AG04450 (cell line): ENCODE results near the gene ZC3H18. TPM values are rescaled to one million over a fixed set of nuclear protein-coding genes. Genes with fewer than 3 reads are reported as not detected.

Source experiments
- CTCF ChIA-PET: fragments of 300-600, 350-600 bp; formaldehyde crosslinking; extraction: SDS; loops from one replicate; lab custom pipeline; 2022; ENCODE audit warnings: antibody characterized with exemption, inconsistent platforms; lab: Charles Lee
- POLR2A ChIA-PET: fragments of 350-600 bp; formaldehyde crosslinking; extraction: SDS; loops from one replicate; lab custom pipeline; 2021; ENCODE audit warnings: antibody characterized with exemption, inconsistent platforms; lab: Yijun Ruan, JAX
- DNase-seq: peaks from one replicate; pipeline ENCODE4 v3.0.0-alpha.2; 2011; ENCODE audit warnings: low read depth, low spot score
- H3K27ac ChIP-seq: one replicate; pipeline ENCODE4 v1.5.1; 2012; ENCODE audit warnings: low read depth, low read length, control low read depth
- H3K27me3 ChIP-seq: one replicate; pipeline ENCODE4 v1.6.0; 2012; ENCODE audit warnings: low read length; ENCODE audit not compliant: control insufficient read depth, insufficient read depth
- H3K4me3 ChIP-seq: 2 replicates; pipeline ENCODE4 v1.5.1; 2011; ENCODE audit warnings: mild to moderate bottlenecking, low read depth, low read length, control low read depth
- H3K9me3 ChIP-seq: 2 replicates; pipeline ENCODE4 v1.5.1; 2012; ENCODE audit warnings: low read length; ENCODE audit not compliant: control insufficient read depth, insufficient read depth
- polyA plus RNA-seq: library from polyadenylated mRNA; depleted of rRNA; stranded (reverse); fragments of >200 nt; gene quantifications from 2 replicates; pipeline ENCODE4 v1.2.3, GENCODE V29; 2011
- TF ChIP-seq, protein P1 (sequence below): IDR thresholded peaks from 2 replicates; pipeline ENCODE4 v1.5.1; 2011; ENCODE audit warnings: low read depth, low read length, control low read depth, inconsistent platforms

The ZC3H18 gene
- polyA plus RNA-seq, 1 experiment = 10.1 TPM

DNA sequence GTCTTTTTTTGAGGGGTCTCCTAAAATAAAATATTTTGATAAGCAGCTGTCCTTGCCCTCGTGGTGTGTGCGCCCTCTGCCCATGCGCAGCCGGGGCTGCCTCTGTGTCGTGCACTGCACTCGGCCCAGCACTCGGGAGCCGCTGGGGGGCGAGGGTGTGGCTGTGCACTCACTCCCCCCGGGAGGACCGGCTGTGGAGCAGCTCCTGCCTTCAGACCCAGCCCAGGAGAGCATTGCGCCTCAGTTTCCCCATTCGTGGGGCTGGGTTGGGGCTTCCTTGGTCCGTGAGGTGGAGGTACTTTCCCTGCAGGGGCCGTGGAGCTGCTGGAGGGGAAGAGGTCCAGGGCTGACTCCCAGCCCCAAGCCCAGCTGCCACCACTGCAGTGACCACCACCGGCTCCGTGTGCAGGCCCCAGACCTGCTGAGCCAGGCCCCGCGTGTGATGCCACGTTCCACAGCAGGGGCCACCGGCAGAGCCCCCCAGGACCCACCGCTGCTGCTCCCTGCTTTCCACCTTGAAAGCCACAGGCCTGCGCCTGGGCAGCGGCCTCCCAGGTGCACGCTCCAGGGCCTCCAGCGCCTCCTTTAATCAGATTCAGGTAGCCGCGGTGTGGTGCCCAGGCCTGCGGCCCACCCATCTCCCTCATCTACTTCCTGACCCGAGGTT, 61.9 kb downstream of the ZC3H18 start:
- Histone ChIP-seq H3K27me3 (no peaks in the 10 kb centered on the region), H3K4me3 (no peak overlapping the region), H3K9me3 (no peaks in the 10 kb centered on the region; the same call in 1 of the 2 replicates), H3K27ac (no peak overlapping the region)
- ChIA-PET CTCF (interaction anchor here (1.0 kb wide), 1 partner anchor 12 kb away, joined by 4 read pairs; no protein-coding TSS in a partner anchor), POLR2A (no interaction called here)
- DNase-seq = no peak
- TF ChIP-seq, protein P1, sequence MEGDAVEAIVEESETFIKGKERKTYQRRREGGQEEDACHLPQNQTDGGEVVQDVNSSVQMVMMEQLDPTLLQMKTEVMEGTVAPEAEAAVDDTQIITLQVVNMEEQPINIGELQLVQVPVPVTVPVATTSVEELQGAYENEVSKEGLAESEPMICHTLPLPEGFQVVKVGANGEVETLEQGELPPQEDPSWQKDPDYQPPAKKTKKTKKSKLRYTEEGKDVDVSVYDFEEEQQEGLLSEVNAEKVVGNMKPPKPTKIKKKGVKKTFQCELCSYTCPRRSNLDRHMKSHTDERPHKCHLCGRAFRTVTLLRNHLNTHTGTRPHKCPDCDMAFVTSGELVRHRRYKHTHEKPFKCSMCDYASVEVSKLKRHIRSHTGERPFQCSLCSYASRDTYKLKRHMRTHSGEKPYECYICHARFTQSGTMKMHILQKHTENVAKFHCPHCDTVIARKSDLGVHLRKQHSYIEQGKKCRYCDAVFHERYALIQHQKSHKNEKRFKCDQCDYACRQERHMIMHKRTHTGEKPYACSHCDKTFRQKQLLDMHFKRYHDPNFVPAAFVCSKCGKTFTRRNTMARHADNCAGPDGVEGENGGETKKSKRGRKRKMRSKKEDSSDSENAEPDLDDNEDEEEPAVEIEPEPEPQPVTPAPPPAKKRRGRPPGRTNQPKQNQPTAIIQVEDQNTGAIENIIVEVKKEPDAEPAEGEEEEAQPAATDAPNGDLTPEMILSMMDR = no peak

DNA sequence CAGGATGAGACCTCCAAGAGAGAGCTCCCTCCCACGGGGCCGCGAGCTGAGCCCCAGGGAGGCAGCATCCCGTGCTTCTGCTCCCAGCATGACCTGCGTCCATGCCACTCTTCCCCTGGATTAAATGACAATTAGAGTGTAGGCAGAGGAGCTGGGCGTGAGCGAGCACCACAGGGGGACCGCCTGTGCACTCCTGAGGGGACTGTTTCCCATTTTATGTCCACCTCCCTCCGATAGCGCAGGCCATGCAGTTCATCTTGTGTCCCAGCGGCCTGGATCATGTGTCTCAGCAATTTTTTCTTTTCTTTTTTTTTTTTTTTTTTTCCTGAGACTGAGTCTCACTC, 62.4 kb downstream of the ZC3H18 start:
- Histone ChIP-seq H3K27me3 (no peaks in the 10 kb centered on the region), H3K4me3 (no peak overlapping the region), H3K27ac (no peak overlapping the region), H3K9me3 (no peaks in the 10 kb centered on the region; the same call in 1 of the 2 replicates)
- POLR2A ChIA-PET = no interaction called here
- CTCF ChIA-PET = interaction anchor here (1.0 kb wide), 1 partner anchor 12 kb away, joined by 4 read pairs; no protein-coding TSS in a partner anchor
- DNase-seq = no peak
- TF ChIP-seq, protein P1 = no peak

DNA sequence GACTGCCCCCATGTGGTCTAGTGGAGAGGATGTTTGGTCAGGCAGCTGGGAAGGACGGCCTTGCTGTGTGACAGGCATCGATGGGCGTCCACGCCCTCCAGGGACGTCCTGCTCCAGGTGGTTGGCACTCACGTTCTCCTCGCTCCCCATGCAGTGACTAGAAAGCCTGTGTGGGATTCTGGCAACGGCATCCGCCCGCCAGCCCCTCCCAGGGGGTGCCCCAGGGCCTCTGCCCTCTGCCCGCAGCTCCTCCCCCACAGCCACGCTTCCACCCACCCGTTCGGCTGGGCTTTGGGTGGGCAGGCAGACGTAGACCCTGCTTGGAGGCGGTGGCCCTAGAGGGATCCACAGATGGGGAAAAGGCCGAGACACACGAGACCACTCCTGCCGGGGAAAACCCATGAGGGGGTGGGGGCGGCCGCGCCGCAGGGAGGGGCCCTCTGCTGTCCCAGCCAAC, 63.5 kb downstream of the ZC3H18 start:
- Histone ChIP-seq H3K27me3 (peaks cover 6% of the 10 kb centered on the region), H3K9me3 (peaks cover 3% of the 10 kb centered on the region; the same call in 1 of the 2 replicates), H3K27ac (no peak overlapping the region), H3K4me3 (no peak overlapping the region)
- ChIA-PET POLR2A (no interaction called here), CTCF (no interaction called here)
- TF ChIP-seq, protein P1 = peak; percentile 20; the same call in 1 of the 2 replicates
- no peak for DNase-seq

DNA sequence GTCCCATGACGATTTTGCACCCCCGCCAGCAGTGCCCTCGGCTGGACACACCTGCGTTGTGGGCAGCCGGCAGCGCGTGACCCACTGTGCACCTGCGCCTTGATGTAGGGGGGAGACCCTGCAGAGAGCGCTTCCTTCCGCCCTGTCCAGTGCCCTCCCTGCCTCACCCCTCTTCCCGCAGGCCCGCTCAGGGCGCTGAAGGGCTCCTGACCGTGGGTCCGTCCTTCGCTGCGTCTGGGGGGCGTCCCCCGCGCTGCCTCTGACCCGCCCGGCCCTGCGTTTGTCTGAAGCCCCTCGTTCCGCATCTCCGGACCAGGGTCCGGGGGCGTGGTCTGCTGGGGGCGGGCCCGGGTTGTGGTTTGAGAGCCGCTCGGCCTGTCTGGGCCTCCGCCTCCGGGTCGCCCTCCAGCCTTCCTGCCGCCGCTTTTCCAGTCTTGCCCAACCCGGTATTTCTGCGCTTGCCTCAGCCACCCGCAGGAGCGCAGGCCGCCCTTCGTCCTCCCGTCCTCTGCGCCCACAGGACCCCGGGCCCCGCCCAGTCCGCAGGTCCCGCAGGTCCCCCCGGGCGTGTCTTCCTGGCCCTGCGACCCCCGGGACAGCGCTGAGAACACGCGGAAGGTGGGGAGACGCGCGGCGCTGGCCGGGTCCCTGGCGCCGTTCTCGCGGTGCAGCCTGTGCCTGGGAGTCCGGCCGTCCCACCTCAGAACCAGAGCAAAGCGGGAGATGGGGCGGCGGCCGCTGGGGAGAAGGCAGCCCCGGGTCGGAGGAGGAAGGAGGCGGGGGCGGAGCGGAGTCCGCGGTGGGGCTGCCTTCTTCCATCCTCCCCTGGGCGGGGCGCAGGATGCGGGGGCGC, 64.2 kb downstream of the ZC3H18 start:
- peaks cover 12% of the 10 kb centered on the region for H3K27me3 ChIP-seq
- CTCF ChIA-PET = no interaction called here
- POLR2A ChIA-PET = no interaction called here
- H3K27ac ChIP-seq = no peak overlapping the region
- TF ChIP-seq, protein P1 = no peak
- peak overlapping the region; percentile 49 for H3K4me3 ChIP-seq
- no peak for DNase-seq
- peaks cover 3% of the 10 kb centered on the region; the same call in 1 of the 2 replicates for H3K9me3 ChIP-seq
